ENCODE results near the gene TLCD1. TPM values are rescaled to one million over a fixed set of nuclear protein-coding genes. Genes with fewer than 3 reads are reported as not detected.

TLCD1 gene
- total and polyA plus RNA-seq, 4 donors, result 3.0 to 9.9 (median 6.4) TPM

- Histone ChIP-seq H3K9me3 (ENCODE audit: control insufficient read depth, insufficient read depth, low read length) (no peaks in the 10 kb centered on the region), H3K4me3 (ENCODE audit: low read depth, low read length) (peak overlapping the region; percentile 84), H3K36me3 (ENCODE audit: control insufficient read depth, insufficient read depth, low read length) (peaks cover 69% of the 10 kb centered on the region), H3K4me1 (ENCODE audit: control insufficient read depth, insufficient read depth, low read length) (peaks cover 89% of the 10 kb centered on the region), H3K27me3 (ENCODE audit: control insufficient read depth, insufficient read depth, low read length) (no peaks in the 10 kb centered on the region), H3K27ac (ENCODE audit: low read depth, low read length) (peak overlapping the region; percentile 99)
- DNase-seq (ENCODE audit: low read depth in 4 of 6, low spot score in 6 of 6), result peak in 2 of 6 donors; percentile 77 to 84
- 31% methylated on average over 6 of the region's 7 CpGs for WGBS (ENCODE audit: insufficient coverage)
These were observed 21.1 kb upstream of the TLCD1 start for GRCh38 chr17:28747051-28747691.

GRCh38 chr17:28746611-28747050, 20.6 kb upstream of the TLCD1 start:
- Histone ChIP-seq H3K9me3 (ENCODE audit: control insufficient read depth, insufficient read depth, low read length) (no peaks in the 10 kb centered on the region), H3K27ac (ENCODE audit: low read depth, low read length) (peak overlapping the region; percentile 99), H3K4me3 (ENCODE audit: low read depth, low read length) (peak overlapping the region; percentile 84), H3K36me3 (ENCODE audit: control insufficient read depth, insufficient read depth, low read length) (peaks cover 63% of the 10 kb centered on the region), H3K4me1 (ENCODE audit: control insufficient read depth, insufficient read depth, low read length) (peaks cover 94% of the 10 kb centered on the region), H3K27me3 (ENCODE audit: control insufficient read depth, insufficient read depth, low read length) (no peaks in the 10 kb centered on the region)
- DNase-seq (ENCODE audit: low read depth in 4 of 6, low spot score in 6 of 6), result peak in 2 of 6 donors; percentile 77 to 83
- no CpG with 5 or more reads among the region's 5 CpGs for WGBS (ENCODE audit: insufficient coverage)

- Histone ChIP-seq H3K9me3 (ENCODE audit: control insufficient read depth, insufficient read depth, low read length) (no peaks in the 10 kb centered on the region), H3K36me3 (ENCODE audit: control insufficient read depth, insufficient read depth, low read length) (peaks cover 61% of the 10 kb centered on the region), H3K4me3 (ENCODE audit: low read depth, low read length) (peak overlapping the region; percentile 84), H3K4me1 (ENCODE audit: control insufficient read depth, insufficient read depth, low read length) (peaks cover 95% of the 10 kb centered on the region), H3K27me3 (ENCODE audit: control insufficient read depth, insufficient read depth, low read length) (no peaks in the 10 kb centered on the region), H3K27ac (ENCODE audit: low read depth, low read length) (peak overlapping the region; percentile 99)
- 69% methylated on average over 4 of the region's 4 CpGs for WGBS (ENCODE audit: insufficient coverage)
- no peak for DNase-seq (ENCODE audit: low read depth in 4 of 6, low spot score in 6 of 6)
These were observed 19.9 kb upstream of the TLCD1 start for GRCh38 chr17:28745786-28746411.

GRCh38 chr17:28744972-28745785, 19.1 kb upstream of the TLCD1 start:
- H3K4me1 ChIP-seq (ENCODE audit: control insufficient read depth, insufficient read depth, low read length), result peaks cover 88% of the 10 kb centered on the region
- no peaks in the 10 kb centered on the region for H3K9me3 ChIP-seq (ENCODE audit: control insufficient read depth, insufficient read depth, low read length)
- peak overlapping the region; percentile 84 for H3K4me3 ChIP-seq (ENCODE audit: low read depth, low read length)
- peak overlapping the region; percentile 99 for H3K27ac ChIP-seq (ENCODE audit: low read depth, low read length)
- WGBS (ENCODE audit: insufficient coverage), result under 1% methylated on average over 28 of the region's 31 CpGs
- H3K36me3 ChIP-seq (ENCODE audit: control insufficient read depth, insufficient read depth, low read length), result peaks cover 54% of the 10 kb centered on the region
- H3K27me3 ChIP-seq (ENCODE audit: control insufficient read depth, insufficient read depth, low read length), result no peaks in the 10 kb centered on the region
- peak in 2 of 6 donors; percentile 87 to 91 for DNase-seq (ENCODE audit: low read depth in 4 of 6, low spot score in 6 of 6)

- Histone ChIP-seq H3K4me3 (ENCODE audit: low read depth, low read length) (peak overlapping the region; percentile 84), H3K27ac (ENCODE audit: low read depth, low read length) (peak overlapping the region; percentile 99), H3K4me1 (ENCODE audit: control insufficient read depth, insufficient read depth, low read length) (peaks cover 80% of the 10 kb centered on the region), H3K36me3 (ENCODE audit: control insufficient read depth, insufficient read depth, low read length) (peaks cover 48% of the 10 kb centered on the region), H3K9me3 (ENCODE audit: control insufficient read depth, insufficient read depth, low read length) (no peaks in the 10 kb centered on the region), H3K27me3 (ENCODE audit: control insufficient read depth, insufficient read depth, low read length) (no peaks in the 10 kb centered on the region)
- DNase-seq (ENCODE audit: low read depth in 4 of 6, low spot score in 6 of 6), result peak in 2 of 6 donors; percentile 68 to 83
- WGBS (ENCODE audit: insufficient coverage), result 0% methylated on average over 58 of the region's 61 CpGs
These were observed 18.3 kb upstream of the TLCD1 start for GRCh38 chr17:28744104-28744971.

- peaks cover 45% of the 10 kb centered on the region for H3K36me3 ChIP-seq (ENCODE audit: control insufficient read depth, insufficient read depth, low read length)
- peaks cover 71% of the 10 kb centered on the region for H3K4me1 ChIP-seq (ENCODE audit: control insufficient read depth, insufficient read depth, low read length)
- peak within 1 kb of the TSS; percentile 84 for H3K4me3 ChIP-seq (ENCODE audit: low read depth, low read length)
- DNase-seq (ENCODE audit: low read depth in 4 of 6, low spot score in 6 of 6), result peak in 2 of 6 donors; percentile 94 to 95
- H3K27ac ChIP-seq (ENCODE audit: low read depth, low read length), result peak within 1 kb of the TSS; percentile 99
- H3K9me3 ChIP-seq (ENCODE audit: control insufficient read depth, insufficient read depth, low read length), result no peaks in the 10 kb centered on the region
- WGBS (ENCODE audit: insufficient coverage), result under 1% methylated on average over 66 of the region's 70 CpGs
- H3K27me3 ChIP-seq (ENCODE audit: control insufficient read depth, insufficient read depth, low read length), result no peaks in the 10 kb centered on the region
These were observed 17.4 kb upstream of the TLCD1 start, which contains the start of gene TRAF4 for GRCh38 chr17:28743243-28744103. Gene TRAF4, plus strand, starts transcription at chr17:28744011. Its CDS starts 102 bp downstream, at chr17:28744113.

GRCh38 chr17:28741358-28742349, 15.6 kb upstream of the TLCD1 start:
- H3K9me3 ChIP-seq (ENCODE audit: control insufficient read depth, insufficient read depth, low read length), result no peaks in the 10 kb centered on the region
- H3K27me3 ChIP-seq (ENCODE audit: control insufficient read depth, insufficient read depth, low read length), result no peaks in the 10 kb centered on the region
- peaks cover 36% of the 10 kb centered on the region for H3K36me3 ChIP-seq (ENCODE audit: control insufficient read depth, insufficient read depth, low read length)
- H3K27ac ChIP-seq (ENCODE audit: low read depth, low read length), result no peak overlapping the region
- peaks cover 53% of the 10 kb centered on the region for H3K4me1 ChIP-seq (ENCODE audit: control insufficient read depth, insufficient read depth, low read length)
- no peak overlapping the region for H3K4me3 ChIP-seq (ENCODE audit: low read depth, low read length)
- 53% methylated on average over 7 of the region's 19 CpGs for WGBS (ENCODE audit: insufficient coverage)
- no peak for DNase-seq (ENCODE audit: low read depth in 4 of 6, low spot score in 6 of 6)

All from spinal cord (tissue), 10 donors.